OCI-LY3 (cell line): Measurements from ENCODE around the gene PPY.

ENCODE experiments used
- H2AFZ ChIP-seq: fragments of 200-600, 300-600 bp; shearing (Covaris generic); 2 replicates; pipeline ENCODE4 v1.6.0; 2014; ENCODE audit warnings: antibody characterized with exemption, low read depth, low read length
- H3K27ac ChIP-seq: fragments of 200-600, 300-600 bp; sonication (generic); 2 replicates; pipeline ENCODE4 v1.5.1; 2014; ENCODE audit warnings: mild to moderate bottlenecking, low read length, moderate library complexity, mixed read lengths
- H3K27me3 ChIP-seq: fragments of 200-600, 300-600 bp; sonication (generic); 2 replicates; pipeline ENCODE4 v1.6.1; 2014; ENCODE audit warnings: low read depth, low read length, mixed read lengths
- H3K36me3 ChIP-seq: fragments of 200-600, 300-600 bp; sonication (generic); replicated peaks from 2 replicates; pipeline ENCODE3; 2014; ENCODE audit warnings: low read depth, low read length, mixed read lengths
- H3K4me1 ChIP-seq: fragments of 300-600, 200-600 bp; sonication (generic); 2 replicates; pipeline ENCODE4 v1.6.1; 2014; ENCODE audit warnings: low read length, mixed read lengths
- H3K4me2 ChIP-seq: fragments of 200-600, 300-600 bp; sonication (generic); 2 replicates; pipeline ENCODE4 v1.6.1; 2014; ENCODE audit warnings: low read length, mixed read lengths
- H3K4me3 ChIP-seq: fragments of 300-600, 200-600 bp; sonication (generic); 2 replicates; pipeline ENCODE4 v1.5.1; 2014; ENCODE audit warnings: antibody characterized with exemption, mild to moderate bottlenecking, low read length, moderate library complexity
- H3K79me2 ChIP-seq: fragments of 300-600, 200-600 bp; shearing (Covaris generic); 2 replicates; pipeline ENCODE4 v1.6.1; 2014; ENCODE audit warnings: mild to moderate bottlenecking, low read length, mixed read lengths
- H3K9ac ChIP-seq: fragments of 300-600, 200-600 bp; shearing (Covaris generic); 2 replicates; pipeline ENCODE4 v1.6.0; 2014; ENCODE audit warnings: mild to moderate bottlenecking, low read length, moderate library complexity
- H3K9me3 ChIP-seq: fragments of 200-600, 300-600 bp; shearing (Covaris generic); 2 replicates; pipeline ENCODE4 v1.6.1; 2014; ENCODE audit warnings: low read length, mixed read lengths; ENCODE audit not compliant: insufficient read depth
- H4K20me1 ChIP-seq: fragments of 200-600, 300-600 bp; sonication (generic); 2 replicates; pipeline ENCODE4 v1.6.1; 2016; ENCODE audit warnings: low read length, mixed read lengths; ENCODE audit not compliant: insufficient read depth
- EZH2phosphoT487 ChIP-seq: fragments of 200-600 bp; shearing (Covaris generic); IDR thresholded peaks from 2 replicates; pipeline ENCODE4 v1.6.1; 2018; ENCODE audit warnings: antibody characterized with exemption, mixed run types, low read depth
- TF ChIP-seq, protein P1 (sequence below): fragments of 200-600, 300-600 bp; sonication (generic); IDR thresholded peaks from 2 replicates; pipeline ENCODE4 v1.5.1; 2014; ENCODE audit warnings: antibody characterized with exemption, low read length, low read depth

Gene PPY

DNA sequence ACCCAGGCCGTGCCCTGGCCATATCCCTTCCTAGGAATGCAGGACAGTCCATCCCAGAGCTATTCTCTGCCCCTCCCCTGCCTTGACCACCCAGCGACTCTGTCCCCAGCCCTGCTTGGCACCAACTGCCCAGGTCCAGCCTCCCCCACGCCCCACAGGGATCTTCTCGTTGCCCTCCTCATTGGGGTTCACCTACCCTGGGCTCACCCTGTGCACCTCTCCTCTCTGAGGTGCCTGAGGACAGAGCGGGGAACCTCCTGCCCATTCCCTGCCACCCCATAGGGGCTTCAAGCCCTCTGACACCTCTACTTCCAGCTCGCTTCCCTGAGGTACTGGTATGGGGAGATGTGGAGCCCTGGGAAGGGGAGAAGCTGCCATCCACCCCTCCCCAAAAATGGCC lies 28.7 kb downstream of the PPY start:
- Histone ChIP-seq H3K4me1 (no peaks in the 10 kb centered on the region), H3K27me3 (peaks cover 3% of the 10 kb centered on the region), H3K9me3 (no peaks in the 10 kb centered on the region), H3K4me3 (no peak overlapping the region), H2AFZ (no peak overlapping the region), H3K79me2 (no peaks in the 10 kb centered on the region), H3K36me3 (no peaks in the 10 kb centered on the region), H3K9ac (no peak overlapping the region), H3K27ac (no peak overlapping the region), H4K20me1 (0 out of 2 replicates have a peak, but pooled peaks cover 3% of the 10 kb centered on the region), H3K4me2 (no peak overlapping the region)
- TF ChIP-seq EZH2phosphoT487: no peak
- TF ChIP-seq, protein P1, sequence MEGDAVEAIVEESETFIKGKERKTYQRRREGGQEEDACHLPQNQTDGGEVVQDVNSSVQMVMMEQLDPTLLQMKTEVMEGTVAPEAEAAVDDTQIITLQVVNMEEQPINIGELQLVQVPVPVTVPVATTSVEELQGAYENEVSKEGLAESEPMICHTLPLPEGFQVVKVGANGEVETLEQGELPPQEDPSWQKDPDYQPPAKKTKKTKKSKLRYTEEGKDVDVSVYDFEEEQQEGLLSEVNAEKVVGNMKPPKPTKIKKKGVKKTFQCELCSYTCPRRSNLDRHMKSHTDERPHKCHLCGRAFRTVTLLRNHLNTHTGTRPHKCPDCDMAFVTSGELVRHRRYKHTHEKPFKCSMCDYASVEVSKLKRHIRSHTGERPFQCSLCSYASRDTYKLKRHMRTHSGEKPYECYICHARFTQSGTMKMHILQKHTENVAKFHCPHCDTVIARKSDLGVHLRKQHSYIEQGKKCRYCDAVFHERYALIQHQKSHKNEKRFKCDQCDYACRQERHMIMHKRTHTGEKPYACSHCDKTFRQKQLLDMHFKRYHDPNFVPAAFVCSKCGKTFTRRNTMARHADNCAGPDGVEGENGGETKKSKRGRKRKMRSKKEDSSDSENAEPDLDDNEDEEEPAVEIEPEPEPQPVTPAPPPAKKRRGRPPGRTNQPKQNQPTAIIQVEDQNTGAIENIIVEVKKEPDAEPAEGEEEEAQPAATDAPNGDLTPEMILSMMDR: no peak

GRCh38 chr17:43912635-43913304 lies 29.5 kb downstream of the PPY start:
- Histone ChIP-seq H3K9ac (no peak overlapping the region), H3K36me3 (no peaks in the 10 kb centered on the region), H3K4me1 (no peaks in the 10 kb centered on the region), H3K27ac (no peak overlapping the region), H3K9me3 (no peaks in the 10 kb centered on the region), H3K4me2 (no peak overlapping the region), H4K20me1 (0 out of 2 replicates have a peak, but pooled peaks cover 3% of the 10 kb centered on the region), H3K79me2 (no peaks in the 10 kb centered on the region), H2AFZ (no peak overlapping the region), H3K4me3 (no peak overlapping the region), H3K27me3 (peaks cover 6% of the 10 kb centered on the region)
- TF ChIP-seq EZH2phosphoT487: no peak
- TF ChIP-seq, protein P1: no peak

DNA sequence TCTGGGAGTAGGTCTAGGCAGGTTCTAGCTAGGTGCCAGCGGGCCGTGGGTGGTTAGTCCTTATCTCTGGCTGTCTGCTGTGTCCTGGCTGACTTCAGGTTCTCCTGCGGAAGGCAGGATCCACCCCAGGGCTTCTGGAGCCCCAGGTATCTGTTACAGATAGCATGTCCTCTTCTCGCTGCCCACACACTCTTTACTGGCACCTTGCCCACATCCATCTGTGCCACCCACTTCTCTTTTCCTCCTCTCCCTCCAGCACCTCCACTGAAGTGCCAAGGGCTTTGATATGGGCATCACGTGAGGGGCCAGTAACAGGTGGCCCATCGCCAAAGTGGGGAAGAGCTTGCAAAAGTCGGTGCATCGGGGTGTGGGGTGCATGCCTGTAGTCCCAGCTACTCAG lies 30.4 kb downstream of the PPY start:
- no peak overlapping the region for H3K4me3 ChIP-seq
- peaks cover 13% of the 10 kb centered on the region for H3K27me3 ChIP-seq
- H3K9me3 ChIP-seq: no peaks in the 10 kb centered on the region
- no peak overlapping the region for H3K27ac ChIP-seq
- peaks cover 4% of the 10 kb centered on the region; the same call in 1 of the 2 replicates for H3K4me1 ChIP-seq
- no peaks in the 10 kb centered on the region for H3K79me2 ChIP-seq
- H2AFZ ChIP-seq: no peak overlapping the region
- H4K20me1 ChIP-seq: 0 out of 2 replicates have a peak, but pooled peaks cover 3% of the 10 kb centered on the region
- no peaks in the 10 kb centered on the region for H3K36me3 ChIP-seq
- TF ChIP-seq, protein P1: no peak
- TF ChIP-seq EZH2phosphoT487: no peak
- H3K9ac ChIP-seq: no peak overlapping the region
- H3K4me2 ChIP-seq: no peak overlapping the region

DNA sequence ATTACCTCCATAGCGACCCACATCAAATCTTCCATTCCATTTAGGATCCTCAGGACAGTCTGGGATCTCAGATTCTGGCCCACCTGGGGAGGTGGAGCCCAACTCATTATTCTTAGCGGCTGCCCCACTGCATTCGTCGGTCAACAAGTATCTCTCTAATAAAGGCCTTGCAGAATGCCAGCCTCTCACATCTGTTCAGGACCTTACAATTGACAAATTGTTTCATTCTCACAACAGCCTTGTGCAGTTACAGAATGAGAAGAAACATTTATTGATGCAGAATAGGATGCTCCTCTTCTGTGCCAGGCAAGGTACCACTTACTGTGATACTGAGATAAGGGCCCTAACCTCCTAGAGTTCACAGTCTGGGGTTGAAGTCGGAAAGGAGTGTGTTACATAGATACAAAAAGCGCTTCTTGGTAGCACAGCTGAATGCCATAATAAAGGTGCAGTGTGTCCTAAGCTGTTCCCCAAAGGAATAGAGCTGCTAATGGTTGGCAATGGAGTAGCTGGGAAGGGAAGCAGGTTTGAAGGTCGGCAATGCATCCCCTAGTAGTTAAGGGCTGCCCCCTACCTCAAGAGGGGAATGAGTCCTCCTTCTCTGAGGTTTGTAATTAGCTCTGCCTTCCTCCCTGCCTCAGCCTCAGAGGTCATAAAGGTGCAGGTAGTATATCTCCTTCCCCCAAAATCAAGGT lies 32.6 kb downstream of the PPY start:
- Histone ChIP-seq H3K36me3 (no peaks in the 10 kb centered on the region), H3K9ac (no peak overlapping the region), H3K4me2 (no peak overlapping the region), H3K27ac (no peak overlapping the region), H2AFZ (no peak overlapping the region), H3K9me3 (no peaks in the 10 kb centered on the region), H4K20me1 (0 out of 2 replicates have a peak, but pooled peaks cover 3% of the 10 kb centered on the region), H3K79me2 (no peaks in the 10 kb centered on the region), H3K4me1 (peaks cover 6% of the 10 kb centered on the region; the same call in 1 of the 2 replicates), H3K27me3 (peaks cover 15% of the 10 kb centered on the region), H3K4me3 (no peak overlapping the region)
- TF ChIP-seq EZH2phosphoT487: no peak
- TF ChIP-seq, protein P1: no peak
